ENCODE results near the gene OSTF1.

- TF ChIP-seq, protein P1, sequence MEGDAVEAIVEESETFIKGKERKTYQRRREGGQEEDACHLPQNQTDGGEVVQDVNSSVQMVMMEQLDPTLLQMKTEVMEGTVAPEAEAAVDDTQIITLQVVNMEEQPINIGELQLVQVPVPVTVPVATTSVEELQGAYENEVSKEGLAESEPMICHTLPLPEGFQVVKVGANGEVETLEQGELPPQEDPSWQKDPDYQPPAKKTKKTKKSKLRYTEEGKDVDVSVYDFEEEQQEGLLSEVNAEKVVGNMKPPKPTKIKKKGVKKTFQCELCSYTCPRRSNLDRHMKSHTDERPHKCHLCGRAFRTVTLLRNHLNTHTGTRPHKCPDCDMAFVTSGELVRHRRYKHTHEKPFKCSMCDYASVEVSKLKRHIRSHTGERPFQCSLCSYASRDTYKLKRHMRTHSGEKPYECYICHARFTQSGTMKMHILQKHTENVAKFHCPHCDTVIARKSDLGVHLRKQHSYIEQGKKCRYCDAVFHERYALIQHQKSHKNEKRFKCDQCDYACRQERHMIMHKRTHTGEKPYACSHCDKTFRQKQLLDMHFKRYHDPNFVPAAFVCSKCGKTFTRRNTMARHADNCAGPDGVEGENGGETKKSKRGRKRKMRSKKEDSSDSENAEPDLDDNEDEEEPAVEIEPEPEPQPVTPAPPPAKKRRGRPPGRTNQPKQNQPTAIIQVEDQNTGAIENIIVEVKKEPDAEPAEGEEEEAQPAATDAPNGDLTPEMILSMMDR (conservative IDR thresholded peaks at IDR 0.05; ENCODE audit: low read length) = no peak
- TF ChIP-seq EZH2phosphoT487 (IDR thresholded peaks at IDR 0.05; ENCODE audit: borderline replicate concordance) = no peak
Measured at GRCh38 chr9:75067894-75068293, 20.4 kb upstream of the OSTF1 start.

Measured in Loucy (cell line).